Endothelial cell of umbilical vein (primary cell): ENCODE measurements around the gene KRT84. TPM values are rescaled to one million over a fixed set of nuclear protein-coding genes. Genes with fewer than 3 reads are reported as not detected.
A peak's percentile ranks its signal among the peaks of the same experiment; 100 is the strongest.

ENCODE experiments used
- BruUV-seq: library from RNA; stranded (reverse); fragments of 400-500 nt; replicated peaks from 2 replicates; lab custom pipeline; 2021; lab: Mats Ljungman, UMichigan
- CTCF ChIA-PET: fragments of 300-600, 350-600 bp; sonication (Branson Sonifier 250); formaldehyde crosslinking; loops from one replicate; lab custom pipeline; 2021; ENCODE audit warnings: antibody characterized with exemption, inconsistent platforms; lab: Charles Lee
- POLR2A ChIA-PET: fragments of 300-600, 350-600 bp; sonication (Branson Sonifier 250); formaldehyde crosslinking; loops from one replicate; lab custom pipeline; 2021; ENCODE audit warnings: antibody characterized with exemption, inconsistent platforms; lab: Charles Lee
- DNase-seq: peaks from one replicate; pipeline ENCODE4 v3.0.0-alpha.2; 2011; ENCODE audit warnings: low read depth, low spot score
- FAIRE-seq: peaks from 2 replicates; lab custom pipeline; 2011; peaks lifted over from hg19 to GRCh38; lab: Jason Lieb, UNC
- H2AFZ ChIP-seq: 2 replicates; pipeline ENCODE4 v1.6.0; 2012; ENCODE audit warnings: low read depth, low read length, control low read depth, inconsistent platforms
- H3K27ac ChIP-seq: 2 replicates; pipeline ENCODE4 v1.5.1; 2011; ENCODE audit warnings: low read depth, mild to moderate bottlenecking, control low read depth, low read length, moderate library complexity; ENCODE audit not compliant: insufficient read depth
- H3K27me3 ChIP-seq, 2 experiments: 2 replicates each; pipeline versions ENCODE4 v1.6.0 to v1.6.1; 2011; ENCODE audit warnings: low read length in 2 of 2, mixed read lengths in 1 of 2; ENCODE audit not compliant: control insufficient read depth in 2 of 2, insufficient read depth in 2 of 2
- H3K36me3 ChIP-seq, 2 experiments: 2 replicates in 1 of 2; 3 replicates in 1 of 2; pipeline ENCODE4 v1.5.1; 2011; ENCODE audit warnings: low read length in 2 of 2, mild to moderate bottlenecking in 1 of 2, moderate library complexity in 1 of 2; ENCODE audit not compliant: control insufficient read depth in 2 of 2, insufficient read depth in 2 of 2; ENCODE audit errors: extremely low read depth in 1 of 2
- H3K4me1 ChIP-seq: 3 replicates; pipeline ENCODE4 v1.5.1; 2011; ENCODE audit warnings: mild to moderate bottlenecking, low read length; ENCODE audit not compliant: control insufficient read depth, insufficient read depth; ENCODE audit errors: extremely low read depth
- H3K4me2 ChIP-seq: 2 replicates; pipeline ENCODE4 v1.6.1; 2011; ENCODE audit warnings: low read length, control low read depth, mixed read lengths; ENCODE audit not compliant: insufficient read depth
- H3K4me3 ChIP-seq, 3 experiments: fragments of 200-600 bp in 1 of 3; sonication (generic), shearing (Covaris generic) in 1 of 3; replicated peaks in 1 of 3; 2 replicates each; pipeline ENCODE4 v1.5.1; 2011 to 2016; ENCODE audit warnings: control low read depth in 3 of 3, low read length in 3 of 3, mild to moderate bottlenecking in 2 of 3, inconsistent platforms in 1 of 3, low read depth in 1 of 3, moderate library complexity in 1 of 3; ENCODE audit not compliant: insufficient read depth in 1 of 3
- H3K79me2 ChIP-seq: 2 replicates; pipeline ENCODE4 v1.6.0; 2012; ENCODE audit warnings: low read length, inconsistent platforms; ENCODE audit not compliant: control insufficient read depth, insufficient read depth
- H3K9ac ChIP-seq: replicated peaks from 2 replicates; pipeline ENCODE3; 2011; ENCODE audit warnings: low read length, control low read depth; ENCODE audit not compliant: insufficient read depth; ENCODE audit errors: extremely low read depth
- H3K9me1 ChIP-seq: replicated peaks from 3 replicates; pipeline ENCODE4 v1.6.0; 2011; ENCODE audit warnings: mild to moderate bottlenecking, low read length; ENCODE audit not compliant: control insufficient read depth, insufficient read depth; ENCODE audit errors: extremely low read depth
- H3K9me3 ChIP-seq: replicated peaks from 2 replicates; pipeline ENCODE4 v1.5.1; 2012; ENCODE audit warnings: low read length, inconsistent platforms; ENCODE audit not compliant: control insufficient read depth, insufficient read depth
- H4K20me1 ChIP-seq: replicated peaks from 2 replicates; pipeline ENCODE3; 2011; ENCODE audit warnings: mild to moderate bottlenecking, low read length; ENCODE audit not compliant: control insufficient read depth, insufficient read depth; ENCODE audit errors: extremely low read depth
- CTCF ChIP-seq, 2 donors: IDR thresholded peaks; 1 replicate in 1 of 2; 2 replicates in 1 of 2; pipeline ENCODE4 v1.5.1; 2011; ENCODE audit warnings: low read length in 2 of 2, mild to moderate bottlenecking in 2 of 2, moderate library complexity in 2 of 2, control low read depth in 1 of 2, inconsistent platforms in 1 of 2, low read depth in 1 of 2; ENCODE audit not compliant: insufficient read depth in 1 of 2; ENCODE audit errors: extremely low read depth in 1 of 2
- JUN ChIP-seq: IDR thresholded peaks from 2 replicates; pipeline ENCODE4 v1.6.1; 2011; ENCODE audit warnings: borderline replicate concordance, low read depth; ENCODE audit not compliant: insufficient read length, insufficient read depth
- dilution Hi-C: fragments of 300-500 bp; cut with MboI; formaldehyde crosslinking; loops from one replicate; pipeline ENCODE4 v1.15.0; 2019; ENCODE audit warnings: low sequenced_read_pairs; ENCODE audit not compliant: extremely low pct_ligation_motif_present
- intact Hi-C: fragments of 100-400 bp; cut with micrococcal nuclease; formaldehyde crosslinking; loops from one replicate; pipeline ENCODE4 v1.10.0; 2022
- polyA plus RNA-seq, 4 experiments: library from polyadenylated mRNA; depleted of rRNA in 3 of 4; stranded (reverse) in 3 of 4; unstranded in 1 of 4; fragments of >200 nt; gene quantifications; 2 replicates each; pipeline versions ENCODE4 v1.2.1 to v1.2.3, GENCODE V29; 2011 to 2012; ENCODE audit warnings: missing spikeins in 1 of 4
- total RNA-seq: library from RNA; stranded (reverse); gene quantifications from 2 replicates; pipeline ENCODE4 v1.2.3, GENCODE V29; 2021

KRT84 gene
- total and polyA plus RNA-seq, 2 donors (not counting 3 experiments of a cell fraction or from before 2014, with no cell fraction given) = not detected

- BruUV-seq = no TSS peak
- dilution Hi-C loops (no loop called here), intact Hi-C loops (loop anchor here (5.0 kb wide), 1 partner anchor 481 kb away; no protein-coding TSS in a partner anchor)
- Histone ChIP-seq H3K9me1 (no peaks in the 10 kb centered on the region), H3K4me3 (no peak overlapping the region), H3K27ac (no peak overlapping the region), H3K27me3 (peaks cover 0 to 4% of the 10 kb centered on the region in 2 experiments), H2AFZ (no peak overlapping the region), H3K9ac (no peak overlapping the region), H3K36me3 (no peaks in the 10 kb centered on the region), H3K79me2 (no peaks in the 10 kb centered on the region), H3K4me1 (no peaks in the 10 kb centered on the region), H3K9me3 (no peaks in the 10 kb centered on the region), H4K20me1 (no peaks in the 10 kb centered on the region), H3K4me2 (no peak overlapping the region)
- FAIRE-seq (no peak), DNase-seq (peak; percentile 5)
- CTCF ChIA-PET = interaction anchor here (0.6 to 2.7 kb wide), 7 partner anchors 11 to 490 kb away, joined by 4 to 9 read pairs (median 7); no protein-coding TSS in a partner anchor
- POLR2A ChIA-PET = interaction anchor here (0.5 kb wide), 1 partner anchor 1243 kb away, joined by 4 read pairs; no protein-coding TSS in a partner anchor
- TF ChIP-seq JUN = no peak
- TF ChIP-seq CTCF (IDR thresholded peaks at IDR 0.05; ENCODE audit: extremely low read depth in 1 of 2, insufficient read depth in 1 of 2, low read depth in 1 of 2, low read length in 2 of 2) = peak; percentile 38 to 53
Measured at GRCh38 chr12:52390739-52391617, 5.5 kb upstream of the KRT84 start.
